ENCODE data around the gene NNT. TPM values are rescaled to one million over a fixed set of nuclear protein-coding genes. Genes with fewer than 3 reads are reported as not detected.

NNT gene
- total RNA-seq = 35.4 and 52.7 TPM in 2 replicates

DNA sequence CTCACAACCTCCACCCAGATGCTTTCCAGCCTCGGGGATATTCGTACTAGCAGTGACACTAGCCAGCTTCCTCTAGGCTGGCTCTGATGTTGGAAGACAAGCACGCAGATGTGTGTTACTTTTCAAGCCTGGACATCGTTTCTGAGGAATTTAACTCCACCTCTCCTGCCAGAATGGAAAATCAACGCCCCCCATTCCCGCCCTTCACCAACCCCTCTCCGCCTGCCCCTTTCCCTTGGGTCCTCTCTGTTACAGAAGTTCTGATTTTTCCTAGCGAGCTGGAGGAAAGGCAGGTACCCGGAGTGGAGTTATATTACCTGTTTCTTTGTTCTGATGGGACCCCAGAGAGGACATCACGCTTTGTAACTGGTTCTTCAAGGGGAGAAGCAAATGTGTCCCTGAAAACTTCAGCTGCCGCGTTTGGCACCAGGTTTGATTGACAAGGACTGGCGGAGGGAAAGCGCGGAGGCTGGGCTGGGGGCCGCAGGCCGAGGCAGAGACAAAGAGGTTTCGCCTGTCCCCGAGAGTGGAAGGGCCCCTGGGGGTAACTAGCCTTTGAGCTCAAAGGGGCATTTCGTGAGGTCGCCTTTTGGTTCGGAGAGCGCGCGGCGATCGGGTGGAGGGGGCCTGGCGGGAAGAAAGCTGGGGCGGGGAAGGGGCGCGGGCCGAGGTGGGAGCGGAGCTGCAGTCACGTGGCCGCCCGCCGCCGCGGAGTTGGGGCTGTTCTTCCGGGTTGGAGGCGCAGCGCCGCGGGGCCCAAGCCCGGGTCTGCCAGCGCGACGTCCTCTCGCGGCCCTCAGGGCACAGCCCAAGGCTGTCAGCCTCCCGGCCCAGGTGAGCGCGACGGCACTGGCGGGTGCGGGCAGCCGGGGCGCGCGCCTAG lies at the start of gene NNT:
NNT (plus strand) TSS at position 720 of the 883 bp plus-strand sequence. CDS start 6,016 bp downstream, outside the sequence.

DNA sequence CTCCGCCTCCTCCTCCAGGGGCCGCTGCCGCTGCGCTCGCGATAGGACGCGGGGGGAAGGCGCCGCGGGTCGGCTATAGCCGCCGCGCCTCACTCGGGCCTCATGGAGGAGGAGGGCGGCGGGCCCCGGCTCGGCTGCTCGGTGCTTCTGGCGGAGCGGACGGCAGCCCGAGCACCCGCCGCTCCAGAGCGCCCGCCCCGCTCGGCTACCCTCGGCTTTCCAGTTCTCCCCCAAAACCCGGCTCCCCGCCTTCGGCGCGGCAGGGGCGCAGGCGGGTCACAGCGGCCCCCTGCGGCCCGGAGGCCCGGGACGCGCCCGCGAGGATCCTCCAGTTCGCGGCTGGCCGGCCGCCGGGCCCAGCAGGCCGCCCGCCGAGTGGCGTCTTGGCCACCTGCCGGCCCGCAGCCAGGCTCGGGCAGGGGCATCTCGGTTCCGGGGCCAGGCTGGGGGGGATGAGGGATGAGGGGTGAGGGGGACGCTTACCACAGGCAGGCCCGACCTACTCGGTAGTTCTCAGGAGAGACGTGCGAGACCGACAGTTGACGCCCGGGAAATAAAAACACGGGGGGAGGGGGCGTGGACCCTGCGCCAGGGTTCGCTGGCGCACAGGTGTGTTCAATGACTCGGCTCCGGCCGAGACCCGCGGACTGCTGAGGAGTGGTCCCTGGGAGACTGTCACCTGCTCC lies 46.0 kb upstream of the NNT start, which contains the start of gene PAIP1:
PAIP1 (minus strand) TSS at position 221 of the 686 bp plus-strand sequence. CDS start 231 bp downstream, outside the sequence.

Other genes starting within 250 kb of the NNT start
- gene CCL28, start 190.8 kb upstream of the NNT start, total RNA-seq = 2.9 and 5.2 TPM in 2 replicates
- 11.0 and 26.2 TPM in 2 replicates for gene TMEM267, start 119.3 kb upstream of the NNT start, total RNA-seq
- 1.1 and 4.2 TPM in 2 replicates for gene C5orf34, start 88.0 kb upstream of the NNT start, total RNA-seq
- gene PAIP1, start 46.1 kb upstream of the NNT start, total RNA-seq = 62.1 and 103 TPM in 2 replicates